NCI-H1930 (cell line): ENCODE data around the gene ARL4D.

Experiments used
- DNase-seq, 2 experiments: peaks; one replicate each; lab custom pipeline; 2025; lab: John Stamatoyannopoulos, UW

Gene ARL4D

DNA sequence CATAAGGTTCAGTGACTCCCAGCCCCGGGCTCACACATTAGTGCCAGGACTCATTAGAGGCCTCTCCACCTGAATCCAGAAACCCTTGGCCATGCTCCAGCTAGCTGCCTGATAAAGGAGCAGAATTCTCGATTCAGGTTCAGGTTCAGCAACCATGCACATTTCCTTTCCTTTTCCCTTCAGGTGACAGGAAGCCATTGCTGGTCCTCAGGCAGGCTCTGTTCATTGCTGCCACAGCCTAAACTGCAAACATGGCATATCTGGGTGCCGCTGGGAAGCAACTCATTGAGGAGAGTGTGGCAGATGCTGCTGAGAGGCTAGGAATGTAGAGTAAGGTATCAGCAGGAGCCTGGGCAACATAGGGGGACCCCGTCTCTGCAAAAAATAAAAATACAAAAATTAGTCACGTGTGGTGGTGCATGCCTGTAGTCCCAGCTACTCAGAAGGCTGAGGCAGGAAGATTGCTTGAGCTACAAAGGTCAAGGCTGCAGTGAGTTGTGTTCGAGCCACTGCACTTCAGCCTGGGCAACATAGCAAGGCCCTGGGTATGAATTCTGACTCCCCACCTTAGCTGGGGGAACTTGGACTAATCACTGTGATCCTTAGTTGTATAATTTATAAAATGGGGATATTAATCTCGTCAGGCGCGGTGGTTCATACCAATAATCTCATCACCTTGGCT is 28.7 kb downstream of the ARL4D start:
- DNase-seq: no peak

DNA sequence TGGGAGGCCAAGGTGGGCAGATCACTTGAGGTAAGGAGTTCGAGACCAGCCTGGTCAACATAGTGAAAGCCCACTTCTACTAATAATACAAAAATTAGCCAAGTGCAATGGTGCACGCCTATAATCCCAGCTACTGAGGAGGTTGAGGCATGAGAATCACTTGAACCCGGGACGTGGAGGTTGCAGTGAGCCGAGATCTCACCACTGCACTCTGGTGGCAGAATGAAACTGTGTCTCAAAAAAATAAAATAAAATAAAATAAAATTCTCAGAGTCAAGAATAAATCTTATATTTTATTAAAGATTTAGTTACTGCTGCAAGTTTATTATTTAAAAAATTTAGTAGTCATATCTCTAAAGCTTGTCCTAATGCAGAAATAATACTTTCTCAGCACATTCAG is 29.7 kb downstream of the ARL4D start:
- DNase-seq: no peak

DNA sequence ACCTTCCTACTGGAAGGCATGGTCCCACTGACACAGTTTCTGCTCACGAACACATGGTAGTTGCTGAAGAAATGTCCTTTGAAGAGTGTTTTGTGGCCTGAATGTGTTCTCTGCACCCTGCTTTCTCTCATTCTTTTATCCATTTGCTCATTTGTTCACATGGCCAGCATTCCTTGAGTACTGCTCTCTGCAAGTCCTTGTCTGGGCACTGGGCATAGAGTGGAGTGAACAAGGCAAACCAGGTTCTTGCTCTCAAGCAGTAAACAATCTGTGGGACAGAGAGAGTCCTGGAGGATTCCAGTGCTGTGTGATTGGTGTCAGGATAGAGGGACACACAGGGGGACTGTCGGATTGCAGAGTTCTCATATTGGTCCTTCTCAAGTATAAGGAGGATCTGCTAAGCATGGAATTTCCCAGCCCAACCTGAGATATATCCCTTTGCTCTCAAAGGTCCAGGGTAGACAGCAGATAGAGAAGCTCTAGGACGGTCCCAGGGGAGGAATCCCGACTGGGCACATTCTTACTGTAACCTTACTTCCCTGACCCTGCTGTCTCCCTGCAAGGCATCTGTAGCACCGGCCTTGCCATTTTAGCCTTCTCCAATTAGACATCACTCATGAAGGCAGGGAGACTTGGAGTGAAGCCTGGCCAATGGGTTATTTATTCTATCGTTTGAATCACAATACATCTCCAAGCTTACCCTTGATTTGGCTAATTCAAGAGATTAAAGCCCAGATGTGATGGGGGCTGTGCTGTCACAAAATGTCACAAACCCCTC is 32.3 kb downstream of the ARL4D start:
- DNase-seq: no peak

DNA sequence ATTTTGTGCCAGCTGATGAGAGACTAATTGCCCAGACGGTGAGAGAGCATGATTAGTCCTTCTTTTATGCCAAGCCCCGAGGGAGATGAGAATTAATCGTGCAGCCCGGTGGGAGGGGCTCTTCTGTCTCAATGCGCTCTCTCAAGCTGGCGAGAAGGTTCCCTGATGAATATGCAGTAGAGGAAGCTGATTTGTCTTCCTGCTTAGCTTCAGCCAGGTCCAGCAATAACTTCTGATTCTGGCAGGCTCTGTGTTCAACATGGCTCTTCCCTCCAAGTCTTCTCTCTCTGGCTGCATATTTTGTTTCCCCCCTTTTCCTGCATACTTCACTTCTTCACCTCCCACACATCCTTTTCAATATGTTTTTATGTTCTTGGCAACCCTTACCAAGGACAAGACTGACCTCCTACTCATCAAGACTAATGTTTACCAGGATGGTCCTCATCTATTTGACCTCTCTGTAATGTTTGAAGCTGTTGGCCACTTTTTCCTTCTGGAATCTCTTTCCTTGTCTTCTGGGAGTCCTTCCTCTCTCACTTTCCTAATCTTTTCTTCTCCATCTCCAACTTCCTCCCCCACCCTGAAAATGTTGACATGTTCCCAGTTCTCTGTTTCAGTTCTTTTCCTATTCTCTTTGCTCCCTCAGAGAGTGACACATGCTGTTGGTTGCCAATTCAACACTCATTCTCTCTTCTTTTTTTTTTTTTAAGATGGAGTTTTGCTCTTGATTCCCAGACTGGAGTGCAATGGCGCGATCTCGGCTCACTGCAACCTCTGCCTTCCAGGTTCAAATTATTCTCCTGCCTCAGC is 33.1 kb downstream of the ARL4D start:
- no peak for DNase-seq

DNA sequence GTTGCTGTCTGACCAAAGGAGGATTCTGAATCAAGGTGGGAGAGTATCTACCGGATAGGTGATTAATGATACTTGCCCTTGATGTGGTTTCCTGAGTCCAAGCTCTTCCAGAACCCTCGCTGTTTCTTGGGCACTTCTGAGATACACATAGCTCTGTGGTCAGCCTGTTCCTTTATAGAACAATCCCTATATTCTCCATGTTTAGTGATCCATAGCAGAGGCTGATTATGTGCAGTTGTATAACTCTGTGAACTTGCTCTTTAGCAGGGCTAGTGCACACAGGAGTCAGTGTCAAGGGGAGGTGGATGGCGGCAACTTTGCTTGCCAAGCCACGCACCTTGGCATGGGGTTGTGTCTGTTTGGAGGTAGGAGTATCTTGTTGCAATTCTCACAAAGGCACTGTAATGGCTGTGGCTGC is 36.1 kb downstream of the ARL4D start:
- DNase-seq: no peak

DNA sequence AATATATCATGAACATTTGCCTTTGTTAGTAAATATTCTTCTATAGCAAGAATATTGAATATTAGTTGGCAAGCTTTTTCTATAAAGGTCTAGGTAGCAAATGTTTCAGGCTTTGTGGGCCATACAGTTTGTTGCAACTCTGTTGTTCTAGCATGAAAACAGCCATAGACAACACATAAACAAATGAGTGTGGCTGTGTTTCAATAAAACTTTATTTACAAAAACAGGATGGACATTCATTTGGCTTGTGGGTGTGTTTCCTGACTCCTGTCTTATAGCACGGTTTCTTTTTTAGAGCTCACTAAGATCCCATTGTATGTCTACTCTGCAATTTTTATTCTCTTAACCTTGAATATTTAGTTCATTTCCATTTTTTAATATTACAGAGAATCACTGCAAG is 39.0 kb downstream of the ARL4D start:
- no peak for DNase-seq

DNA sequence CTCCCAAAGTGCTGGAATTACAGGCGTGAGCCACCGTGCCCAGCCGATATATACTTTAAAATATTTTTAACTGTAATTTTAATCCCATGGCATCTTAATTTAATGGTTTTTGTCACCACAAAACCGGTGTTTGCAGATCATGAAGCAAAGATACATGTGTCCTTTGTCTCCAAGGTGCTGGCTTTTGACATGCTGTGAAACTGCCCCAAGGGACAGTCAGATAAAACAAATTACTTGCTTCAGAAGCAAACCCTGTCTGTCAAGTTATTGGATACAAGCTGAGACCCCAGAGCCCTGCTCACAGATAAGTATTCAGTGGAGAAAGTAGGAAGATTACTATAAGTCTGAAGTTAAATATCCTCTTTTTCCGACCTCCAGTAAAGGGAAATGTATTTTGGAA is 39.8 kb downstream of the ARL4D start:
- DNase-seq: peak; percentile 13 to 45

DNA sequence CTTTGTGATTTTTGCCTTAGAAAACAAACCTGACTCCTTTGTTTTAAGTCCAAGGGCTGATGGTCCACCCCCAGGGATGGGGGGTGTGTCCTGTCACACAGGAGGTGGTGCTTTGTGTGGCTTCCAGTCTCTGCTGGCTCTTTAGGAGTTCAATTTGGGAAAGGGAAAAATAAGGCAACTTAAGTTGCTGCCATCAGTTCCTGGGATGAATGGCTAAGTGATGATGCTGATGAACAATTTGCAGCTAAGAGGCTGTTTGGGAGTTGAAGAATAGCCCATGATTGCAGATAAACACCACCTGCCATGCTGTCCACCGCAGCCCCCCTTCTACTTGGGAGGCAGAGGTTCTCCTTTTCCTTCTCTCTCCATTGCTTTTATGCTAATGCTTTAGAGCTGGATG is 40.2 kb downstream of the ARL4D start:
- DNase-seq: no peak

DNA sequence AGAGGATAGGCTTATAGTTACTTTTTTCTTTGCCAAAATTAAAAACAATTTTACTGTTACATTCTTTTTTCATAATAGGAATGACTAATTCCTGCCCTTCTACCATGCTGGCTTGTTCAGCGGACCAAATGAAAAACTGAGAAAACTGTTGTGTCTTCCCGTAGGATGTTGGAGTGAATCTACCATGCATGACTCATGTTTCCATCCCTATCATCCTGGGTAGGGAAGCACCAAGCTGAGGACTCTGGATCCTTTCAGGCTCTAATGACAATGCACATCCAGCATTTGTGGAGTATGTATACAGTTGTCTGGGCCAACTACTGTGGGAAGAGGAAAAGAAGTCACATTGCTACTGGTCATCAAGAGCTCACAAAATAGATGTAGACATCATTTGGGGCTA is 43.9 kb downstream of the ARL4D start:
- DNase-seq: no peak

DNA sequence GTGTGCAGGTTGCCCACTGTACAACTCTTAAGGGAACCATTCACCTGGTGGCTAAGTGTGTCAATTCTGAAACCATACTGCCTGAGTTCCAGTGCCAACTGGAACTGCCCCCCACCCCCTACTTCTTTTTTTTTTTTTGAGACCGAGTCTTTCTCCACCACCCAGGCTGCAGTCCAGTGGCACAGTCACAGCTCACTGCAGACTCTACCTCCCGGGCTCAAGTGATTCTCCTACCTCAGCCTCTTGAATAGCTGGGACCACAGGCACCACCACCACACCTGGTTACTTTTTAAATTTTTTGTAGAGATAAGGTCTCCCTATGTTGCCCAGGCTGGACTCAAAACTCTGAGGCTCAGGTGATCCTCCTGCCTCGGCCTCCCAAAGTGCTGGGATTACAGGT is 44.6 kb downstream of the ARL4D start:
- DNase-seq: no peak

DNA sequence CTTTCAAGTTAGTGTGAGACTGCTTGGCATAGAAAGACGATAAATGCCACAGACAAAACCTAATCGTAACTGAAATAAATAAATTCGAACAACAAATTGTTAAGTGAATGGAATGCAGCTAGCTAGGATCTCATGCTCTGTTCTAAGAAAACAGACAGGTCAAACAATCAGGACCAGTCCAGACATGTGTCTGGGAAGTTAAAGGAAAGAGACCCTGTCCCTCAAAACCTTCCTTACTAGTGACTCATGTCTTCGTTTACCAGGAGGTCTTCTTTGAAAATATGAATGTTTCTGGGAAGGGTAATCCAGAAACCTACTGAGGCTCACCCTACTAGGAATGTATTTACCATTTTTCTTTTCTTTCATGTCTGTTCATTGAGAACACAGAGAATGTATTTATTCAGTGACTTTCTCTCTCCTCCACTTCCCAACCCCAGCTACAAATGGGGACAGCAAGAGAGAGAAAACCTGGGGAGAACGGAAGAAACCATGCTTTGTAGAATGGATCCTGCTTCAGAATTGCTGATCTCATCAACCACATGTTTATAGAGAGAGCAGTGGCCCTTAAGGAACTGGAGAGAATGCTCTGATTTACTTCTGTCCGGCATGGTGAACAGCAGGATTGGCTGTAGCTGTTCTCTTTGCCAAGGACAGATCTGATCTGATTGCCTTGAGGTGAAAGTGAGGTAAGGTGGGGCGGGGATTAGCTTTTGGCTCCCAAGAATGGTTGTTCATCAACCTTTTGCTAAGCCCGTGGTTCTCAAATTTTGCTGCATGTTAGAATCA is 45.6 kb downstream of the ARL4D start:
- DNase-seq: no peak

DNA sequence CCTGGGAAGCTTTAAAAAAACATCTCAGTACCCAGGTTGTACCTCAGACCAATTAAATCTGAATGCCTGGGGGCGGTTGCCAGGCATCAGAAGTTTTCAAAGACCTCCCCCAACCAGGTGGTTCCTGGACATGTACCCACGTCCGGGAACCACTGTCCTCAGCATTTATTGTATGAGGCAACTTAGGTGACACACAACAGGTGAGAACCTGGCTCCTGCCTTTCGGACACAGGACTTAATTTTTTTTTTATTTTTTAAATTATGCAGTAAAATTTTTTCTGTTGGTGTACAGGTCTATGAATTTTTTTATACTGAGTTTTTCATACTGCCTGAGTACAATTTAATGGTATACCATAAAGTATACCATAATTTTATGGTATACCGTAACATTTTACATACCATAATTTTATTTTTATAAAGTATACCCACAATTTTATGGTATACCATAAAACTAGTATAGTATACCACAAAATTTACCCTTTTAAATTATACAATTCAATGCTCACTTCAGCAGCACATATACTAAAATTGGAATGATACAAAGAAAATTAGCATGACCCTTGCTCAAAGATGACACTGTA is 46.3 kb downstream of the ARL4D start:
- no peak for DNase-seq

DNA sequence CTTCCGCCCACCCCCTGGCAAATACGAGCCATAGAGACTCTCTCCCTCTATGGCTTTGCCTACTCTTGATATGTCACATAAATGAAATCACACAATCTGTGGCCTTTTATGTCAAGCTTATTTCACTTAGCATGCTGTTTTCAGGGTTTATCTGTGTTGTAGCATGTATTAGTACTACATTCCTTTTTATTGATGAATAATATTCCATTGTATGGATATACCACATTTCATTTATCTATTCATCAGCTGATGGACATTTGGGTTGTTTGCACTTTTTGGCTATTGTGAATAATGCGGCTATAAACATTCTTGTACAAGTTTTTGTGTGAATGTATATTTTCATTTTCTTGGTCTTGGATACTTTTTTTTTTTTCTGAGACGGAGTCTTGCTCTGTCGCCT is 48.0 kb downstream of the ARL4D start:
- no peak for DNase-seq

DNA sequence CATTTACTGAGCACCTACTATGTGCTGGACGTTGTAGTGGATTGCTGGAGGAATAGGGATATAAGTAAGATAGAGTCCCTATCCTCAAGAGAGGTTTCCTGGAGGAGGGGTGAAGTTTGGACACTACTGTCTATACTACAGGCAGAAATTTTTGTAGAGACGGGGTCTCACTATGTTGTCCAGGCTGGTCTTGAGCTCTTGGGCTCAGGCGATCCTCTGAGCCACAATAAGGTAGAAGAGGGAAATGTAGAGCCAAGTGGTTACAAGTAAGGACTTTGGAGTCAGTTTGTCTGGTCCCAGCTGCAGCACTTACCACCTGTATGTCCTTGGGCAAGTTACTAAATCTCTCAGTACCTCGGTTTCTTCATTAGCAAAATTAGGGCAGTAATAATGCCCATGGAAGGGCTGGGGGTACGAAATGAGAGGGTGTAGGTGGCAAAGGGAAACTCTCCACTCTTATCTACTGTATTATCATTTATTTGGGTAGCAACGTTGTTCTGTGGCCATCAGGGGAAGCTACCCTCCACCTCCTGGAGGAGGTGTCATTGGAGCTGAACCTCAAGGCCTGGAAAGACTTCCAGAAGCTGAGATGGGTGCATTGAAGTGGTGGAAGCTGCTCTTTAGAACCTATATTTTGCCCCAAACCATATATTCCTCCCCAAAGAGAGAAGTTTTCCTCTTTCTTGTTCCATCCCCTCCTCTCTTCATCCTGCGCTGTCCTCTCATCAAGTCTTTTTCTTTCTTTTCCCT is 50.1 kb downstream of the ARL4D start:
- DNase-seq: no peak

DNA sequence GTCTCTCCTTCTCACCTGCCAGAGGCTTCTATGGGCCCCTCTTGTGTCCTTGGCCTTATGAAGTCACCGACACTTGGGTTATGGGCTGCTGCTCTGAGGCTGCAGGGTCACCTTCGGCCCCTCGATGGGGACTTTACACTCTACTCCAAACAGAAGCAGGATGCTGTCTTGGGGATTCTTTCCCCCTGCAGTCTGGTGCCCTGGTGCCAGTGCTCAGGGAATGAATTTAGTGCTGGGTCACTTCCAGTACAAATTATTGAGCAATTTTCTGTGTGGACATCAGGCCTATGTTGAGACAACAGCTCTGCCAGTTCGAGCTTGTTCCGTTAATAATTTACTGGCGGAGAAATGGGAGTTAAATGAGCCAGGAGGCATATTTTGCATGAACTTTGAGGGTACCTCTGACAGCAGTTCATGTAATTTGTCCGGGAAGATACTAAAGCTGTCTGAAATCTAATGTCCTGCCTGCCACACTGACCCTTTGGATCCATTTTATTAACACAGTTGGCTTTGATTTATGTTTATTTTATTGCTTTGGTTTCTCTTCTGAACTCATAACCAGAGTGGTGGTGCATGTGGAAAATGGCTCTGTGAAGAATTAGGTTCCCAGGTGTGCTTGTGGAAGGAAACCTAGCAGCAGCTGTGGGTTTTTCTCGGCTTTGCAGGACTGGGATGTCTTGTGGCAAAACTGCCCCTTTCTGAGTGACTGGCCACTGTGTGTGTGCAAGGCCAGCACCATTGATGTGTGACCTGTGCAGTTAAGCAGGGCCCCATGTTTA is 50.9 kb downstream of the ARL4D start:
- no peak for DNase-seq
